HG02623 (cell line): ENCODE results near the gene SPEM2.

Experiments used
- ATAC-seq: cut with Tn5 transposase; IDR thresholded peaks from one replicate; pipeline ENCODE4 v1.9.1; 2021; ENCODE audit warnings: moderate library complexity; ENCODE audit not compliant: unreplicated experiment

Gene SPEM2

DNA sequence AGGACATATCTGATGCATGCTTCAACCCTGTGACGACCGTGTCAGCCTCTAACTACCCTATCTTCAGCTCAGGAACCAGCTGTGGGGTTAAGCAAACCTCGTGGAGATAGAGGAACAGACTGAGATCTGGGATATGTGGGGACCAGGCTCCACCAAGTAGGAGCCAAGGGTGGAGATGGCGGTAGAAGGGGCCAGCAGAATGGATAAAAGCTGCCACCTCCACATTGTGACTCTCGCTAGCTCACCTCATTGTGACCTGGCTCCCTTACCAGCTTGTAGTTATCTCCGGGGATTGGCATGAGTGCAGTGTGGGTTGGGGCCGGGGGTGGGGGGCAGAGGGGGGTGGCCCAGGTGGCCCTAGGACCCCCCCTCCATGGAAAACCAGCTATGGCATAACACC lies at the start of gene SPEM2:
Gene SPEM2 (plus strand): TSS at position 301 of the 400 bp plus-strand sequence. CDS start 73 bp downstream, at position 374.
- ATAC-seq, result no peak

DNA sequence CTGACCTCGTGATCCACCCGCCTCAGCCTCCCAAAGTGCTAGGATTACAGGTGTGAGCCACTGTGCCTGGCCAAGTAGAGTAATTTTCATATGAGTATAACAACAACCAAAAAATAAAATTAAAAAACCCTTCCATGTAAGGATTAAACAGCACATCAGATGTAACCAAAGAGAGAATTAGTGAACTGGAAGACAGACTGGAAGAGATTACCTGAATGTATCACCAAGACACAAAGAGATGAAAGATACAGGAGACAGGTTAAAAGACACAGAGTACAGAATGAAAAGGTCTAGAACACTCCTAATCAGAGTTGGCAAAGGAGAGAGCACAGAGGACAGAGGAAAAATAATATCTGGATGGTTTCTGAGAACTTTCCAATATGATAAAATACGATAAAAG lies 46.3 kb upstream of the SPEM2 start:
- ATAC-seq, result no peak

DNA sequence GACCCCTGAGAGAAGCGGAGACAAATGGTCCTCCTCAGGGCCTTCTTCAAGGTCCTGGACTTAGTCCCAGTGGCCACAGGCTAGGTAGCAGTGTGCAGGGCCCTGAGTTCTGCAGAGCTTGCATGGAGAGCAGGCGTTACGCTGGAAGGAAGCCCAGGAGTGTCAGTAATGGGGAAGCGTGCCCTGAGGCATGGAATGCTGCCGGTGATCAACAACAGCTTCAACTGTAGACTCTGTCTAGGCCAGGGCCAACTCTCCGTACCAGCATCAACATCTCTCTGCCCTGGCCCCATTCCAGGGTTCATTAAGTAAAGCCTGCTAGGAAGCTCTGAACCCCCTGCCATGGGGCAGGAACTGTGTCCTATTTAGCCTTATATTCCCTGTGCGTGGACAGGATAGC lies 45.1 kb upstream of the SPEM2 start:
- ATAC-seq, result no peak

DNA sequence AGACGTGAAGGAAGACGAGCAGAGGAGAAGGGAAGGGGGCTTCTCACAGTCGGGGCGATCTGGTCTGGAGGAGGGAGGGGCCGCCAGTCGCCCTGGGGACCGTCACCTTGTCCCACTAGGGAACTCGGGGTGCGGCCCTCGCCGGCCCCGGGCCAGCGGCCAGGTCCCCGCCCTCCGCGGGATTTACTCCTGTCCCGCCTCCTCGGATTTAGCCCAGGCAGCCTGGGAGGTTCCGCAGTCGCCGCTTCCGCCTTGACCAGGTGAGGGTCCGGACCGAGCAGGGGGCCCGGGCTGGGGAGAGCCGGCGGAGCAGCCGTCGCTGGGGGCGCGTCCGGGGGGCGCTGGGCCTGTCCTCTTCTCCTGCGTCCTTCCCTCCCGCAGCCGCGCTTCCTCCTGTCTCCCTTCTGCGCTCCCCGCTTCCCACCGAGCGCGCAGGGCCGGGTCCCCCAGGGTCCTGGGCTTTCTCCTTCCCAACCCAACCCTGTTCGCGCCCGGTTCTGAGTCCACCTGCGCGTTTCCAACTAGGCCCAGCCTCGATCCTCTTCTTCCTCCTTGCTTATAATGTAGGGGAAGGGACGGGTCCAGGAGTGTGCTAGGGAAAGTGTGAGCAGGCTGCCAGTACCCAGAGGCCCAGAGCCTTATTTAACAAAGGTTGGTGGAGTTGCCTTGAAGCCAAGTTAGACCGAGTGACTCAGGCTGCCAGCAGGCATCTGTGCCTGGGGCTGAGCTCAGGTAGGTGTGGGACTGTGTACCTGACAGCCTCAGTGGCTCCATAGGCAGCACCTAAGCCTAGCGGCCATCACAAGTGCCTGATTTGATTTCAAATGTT lies 44.3 kb upstream of the SPEM2 start, which contains the start of gene TNK1:
Gene TNK1 (plus strand): TSS at position 235 of the 829 bp plus-strand sequence. CDS start 1,838 bp downstream, outside the sequence.
- ATAC-seq, result no peak

DNA sequence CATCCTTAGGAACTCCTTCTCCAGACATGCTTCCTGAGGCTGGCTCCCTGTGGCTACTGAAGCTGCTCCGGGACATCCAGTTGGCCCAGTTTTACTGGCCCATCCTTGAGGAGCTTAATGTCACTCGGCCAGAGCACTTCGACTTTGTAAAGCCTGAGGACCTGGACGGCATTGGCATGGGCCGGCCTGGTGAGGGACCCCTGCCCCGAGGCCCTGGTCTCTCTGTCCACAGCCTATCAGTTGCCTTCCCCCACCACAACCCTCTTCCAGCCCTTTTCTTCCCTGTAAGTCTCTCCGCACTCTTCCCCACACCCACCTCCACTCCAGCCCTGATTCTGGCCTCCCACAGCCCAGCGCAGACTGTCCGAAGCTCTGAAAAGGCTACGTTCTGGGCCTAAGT lies 42.5 kb upstream of the SPEM2 start:
- no peak for ATAC-seq

DNA sequence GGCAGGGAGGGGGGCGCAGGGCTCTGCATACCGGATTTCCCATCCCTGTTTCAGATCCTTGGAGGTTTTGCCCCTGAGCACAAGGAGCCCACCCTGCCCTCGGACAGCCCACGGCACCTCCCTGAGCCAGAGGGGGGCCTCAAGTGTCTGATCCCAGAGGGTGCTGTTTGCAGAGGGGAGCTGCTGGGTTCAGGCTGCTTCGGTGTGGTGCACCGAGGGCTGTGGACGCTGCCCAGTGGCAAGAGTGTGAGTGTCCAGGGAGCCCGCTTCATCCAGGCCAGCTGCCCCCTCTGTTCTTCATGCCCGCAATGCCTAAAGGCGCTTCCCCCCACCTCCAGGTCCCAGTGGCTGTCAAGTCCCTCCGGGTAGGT lies 42.1 kb upstream of the SPEM2 start:
- no peak for ATAC-seq

DNA sequence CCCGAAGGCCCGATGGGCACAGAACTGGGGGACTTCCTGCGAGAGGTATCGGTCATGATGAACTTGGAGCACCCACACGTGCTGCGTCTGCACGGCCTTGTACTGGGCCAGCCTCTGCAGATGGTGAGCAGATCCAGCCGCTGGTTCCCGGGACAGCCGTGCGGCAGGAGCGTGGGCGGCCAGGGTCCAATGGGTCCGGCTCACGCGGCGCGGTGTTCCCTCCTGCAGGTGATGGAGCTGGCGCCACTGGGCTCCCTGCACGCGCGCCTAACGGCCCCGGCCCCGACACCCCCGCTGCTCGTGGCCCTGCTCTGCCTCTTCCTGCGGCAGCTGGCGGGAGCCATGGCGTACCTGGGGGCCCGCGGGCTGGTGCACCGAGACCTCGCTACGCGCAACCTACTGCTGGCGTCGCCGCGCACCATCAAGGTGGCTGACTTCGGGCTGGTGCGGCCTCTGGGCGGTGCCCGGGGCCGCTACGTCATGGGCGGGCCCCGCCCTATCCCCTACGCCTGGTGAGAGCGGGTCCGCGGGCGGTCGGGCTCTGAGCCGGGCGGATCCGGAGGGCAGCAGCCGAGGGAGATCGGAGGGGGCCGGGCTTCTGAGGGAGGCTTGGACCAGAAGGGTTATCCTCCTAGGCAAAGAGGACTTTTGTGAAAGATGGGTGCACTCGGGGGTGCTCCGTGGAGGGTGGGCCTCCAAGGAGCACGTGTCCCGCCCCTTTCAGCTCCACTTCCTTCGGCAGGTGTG lies 41.5 kb upstream of the SPEM2 start:
- ATAC-seq, result peak; percentile 70

DNA sequence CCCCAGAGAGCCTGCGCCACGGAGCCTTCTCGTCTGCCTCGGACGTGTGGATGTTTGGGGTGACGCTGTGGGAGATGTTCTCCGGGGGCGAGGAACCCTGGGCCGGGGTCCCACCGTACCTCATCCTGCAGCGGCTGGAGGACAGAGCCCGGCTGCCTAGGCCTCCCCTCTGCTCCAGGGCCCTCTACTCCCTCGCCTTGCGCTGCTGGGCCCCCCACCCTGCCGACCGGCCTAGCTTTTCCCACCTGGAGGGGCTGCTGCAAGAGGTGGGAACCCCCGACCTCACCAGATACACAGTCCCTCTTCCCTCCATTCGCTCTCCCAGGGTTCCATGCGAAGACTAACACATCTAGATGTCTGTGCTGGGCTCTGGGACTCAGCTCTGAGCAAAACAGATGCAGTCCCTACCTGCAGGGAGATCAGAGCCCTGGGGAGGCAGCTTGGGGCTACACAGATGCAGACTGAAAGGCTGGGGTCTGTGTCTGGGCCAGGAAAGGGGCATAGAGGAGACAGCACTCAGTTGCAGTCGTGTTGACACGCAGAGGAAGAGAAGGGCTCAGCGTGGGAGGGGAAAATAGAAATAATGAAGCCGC lies 40.8 kb upstream of the SPEM2 start:
- ATAC-seq, result no peak

DNA sequence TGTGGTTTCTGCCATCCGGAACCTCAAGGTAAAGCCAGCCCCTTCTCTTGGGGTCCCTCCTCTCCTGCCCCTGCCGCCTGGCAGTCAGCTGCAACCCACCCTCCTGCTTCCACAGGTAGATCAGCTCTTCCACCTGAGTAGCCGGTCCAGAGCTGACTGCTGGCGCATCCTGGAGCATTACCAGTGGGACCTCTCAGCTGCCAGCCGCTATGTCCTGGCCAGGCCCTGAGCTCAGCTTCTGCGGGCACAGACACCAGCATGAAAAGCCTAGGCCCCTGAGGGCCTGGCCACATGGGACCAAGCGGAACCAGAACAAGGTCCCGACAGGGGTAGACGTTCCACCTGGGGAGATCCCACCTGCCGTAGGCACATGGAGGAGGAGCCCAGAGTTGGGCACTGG lies 36.6 kb upstream of the SPEM2 start:
- ATAC-seq, result no peak

DNA sequence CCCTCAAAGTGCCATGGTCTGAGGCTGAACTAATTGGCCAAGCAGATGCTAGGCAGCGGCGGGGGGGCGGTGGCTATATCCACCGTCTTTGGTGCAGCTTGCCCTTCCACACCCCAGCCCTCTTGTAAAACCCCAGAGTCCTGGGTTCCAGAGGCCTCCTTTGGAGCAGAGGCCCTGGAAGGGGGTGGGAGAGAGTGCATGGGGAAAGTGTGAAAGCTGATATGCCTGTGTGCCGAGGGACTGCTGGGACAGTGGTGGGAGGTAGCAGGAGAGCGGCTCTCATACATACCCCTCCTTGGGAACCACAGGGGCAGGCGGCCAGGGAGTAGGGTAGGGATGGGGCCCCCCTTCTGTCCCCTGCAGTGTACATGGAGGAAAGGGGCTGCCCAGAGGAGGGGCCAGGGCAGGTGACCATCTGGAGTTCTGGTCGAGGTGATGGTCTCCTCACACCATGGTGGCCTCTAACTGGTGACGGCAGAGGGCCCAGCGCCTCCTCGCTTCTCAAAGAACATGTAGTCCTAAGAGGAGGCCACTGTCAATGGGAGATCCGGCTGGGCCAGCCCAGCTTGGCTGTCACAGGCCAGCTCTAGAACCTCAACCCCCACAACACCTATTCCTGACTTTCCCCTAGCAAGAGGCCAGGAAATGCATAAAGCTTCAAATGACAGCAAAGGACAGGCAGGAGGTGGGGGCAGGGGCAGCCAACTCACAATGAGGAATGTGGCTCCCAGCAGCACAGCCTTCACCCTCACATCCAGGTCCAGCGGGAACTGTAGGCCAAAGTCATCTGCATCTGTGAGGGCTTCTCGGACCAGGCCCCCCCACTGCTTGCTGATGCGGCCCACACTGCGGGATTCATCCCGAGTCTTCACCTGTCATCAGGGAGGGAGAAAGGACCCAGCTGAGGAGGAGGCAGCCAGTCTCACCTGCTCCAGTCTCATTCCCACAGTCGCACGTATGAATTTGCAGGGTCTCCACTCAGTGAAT lies 35.2 kb upstream of the SPEM2 start:
- ATAC-seq, result no peak

DNA sequence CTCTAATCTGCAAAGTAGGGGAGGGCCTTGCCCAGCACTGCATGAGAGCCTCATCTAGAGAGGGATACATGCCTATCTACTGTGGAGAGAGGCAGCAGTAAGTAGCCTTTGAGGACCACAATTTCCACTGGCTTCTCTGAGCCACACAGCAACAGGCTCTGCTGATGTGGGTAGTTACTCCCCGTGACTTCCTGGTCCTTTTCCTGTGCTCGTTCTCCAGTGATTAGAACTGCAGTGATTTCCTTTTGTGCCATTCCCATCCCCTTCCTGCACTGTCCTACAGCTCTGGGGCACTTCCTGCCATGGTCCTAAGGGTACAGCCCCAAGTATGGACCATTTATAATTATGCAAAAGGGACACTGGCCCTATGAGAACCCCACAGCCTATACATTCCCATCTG lies 34.1 kb upstream of the SPEM2 start:
- ATAC-seq, result no peak

DNA sequence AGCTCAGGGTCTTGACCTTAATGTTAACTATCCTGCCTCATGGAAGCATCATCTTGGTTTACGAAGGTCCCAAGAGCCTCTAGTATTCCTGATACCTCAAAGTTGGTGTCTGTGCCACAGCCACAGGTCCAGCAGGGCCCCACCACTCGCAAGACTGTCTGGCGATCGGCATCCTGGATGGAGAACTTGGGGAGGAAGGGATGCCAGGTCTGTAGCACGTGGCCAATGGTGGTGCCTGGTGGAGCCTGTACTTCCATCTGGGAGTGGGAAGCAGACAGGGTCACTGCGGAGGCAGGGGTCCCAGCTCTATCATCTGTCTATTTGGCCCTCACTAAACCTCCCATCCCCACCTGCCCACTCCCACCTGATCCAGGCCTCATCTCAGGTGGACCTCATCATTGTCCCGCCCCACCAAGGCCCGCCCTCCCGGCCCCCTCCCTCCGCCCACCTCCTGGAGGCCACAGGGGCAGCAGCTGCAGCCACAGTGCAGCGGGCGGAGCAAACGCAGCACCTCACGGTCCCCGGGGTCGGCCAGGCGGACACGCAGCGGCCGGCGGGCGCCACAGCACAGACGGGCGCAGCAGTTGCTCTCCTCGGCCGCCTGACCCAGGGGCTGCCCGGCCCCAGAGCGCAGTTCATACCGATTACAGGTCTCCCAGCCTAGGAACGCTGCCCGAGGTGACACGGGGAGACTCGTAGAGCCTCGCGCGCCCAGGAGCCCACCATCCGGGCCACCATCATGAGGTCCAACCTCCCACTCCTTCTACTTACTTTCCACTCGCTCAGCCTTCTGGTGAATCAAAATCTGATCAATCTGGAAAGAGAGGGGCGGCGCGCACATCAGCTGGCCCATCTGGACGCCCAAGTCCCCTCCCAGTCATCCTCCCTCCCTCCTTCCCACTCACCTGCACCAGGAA lies 32.5 kb upstream of the SPEM2 start:
- ATAC-seq, result no peak

DNA sequence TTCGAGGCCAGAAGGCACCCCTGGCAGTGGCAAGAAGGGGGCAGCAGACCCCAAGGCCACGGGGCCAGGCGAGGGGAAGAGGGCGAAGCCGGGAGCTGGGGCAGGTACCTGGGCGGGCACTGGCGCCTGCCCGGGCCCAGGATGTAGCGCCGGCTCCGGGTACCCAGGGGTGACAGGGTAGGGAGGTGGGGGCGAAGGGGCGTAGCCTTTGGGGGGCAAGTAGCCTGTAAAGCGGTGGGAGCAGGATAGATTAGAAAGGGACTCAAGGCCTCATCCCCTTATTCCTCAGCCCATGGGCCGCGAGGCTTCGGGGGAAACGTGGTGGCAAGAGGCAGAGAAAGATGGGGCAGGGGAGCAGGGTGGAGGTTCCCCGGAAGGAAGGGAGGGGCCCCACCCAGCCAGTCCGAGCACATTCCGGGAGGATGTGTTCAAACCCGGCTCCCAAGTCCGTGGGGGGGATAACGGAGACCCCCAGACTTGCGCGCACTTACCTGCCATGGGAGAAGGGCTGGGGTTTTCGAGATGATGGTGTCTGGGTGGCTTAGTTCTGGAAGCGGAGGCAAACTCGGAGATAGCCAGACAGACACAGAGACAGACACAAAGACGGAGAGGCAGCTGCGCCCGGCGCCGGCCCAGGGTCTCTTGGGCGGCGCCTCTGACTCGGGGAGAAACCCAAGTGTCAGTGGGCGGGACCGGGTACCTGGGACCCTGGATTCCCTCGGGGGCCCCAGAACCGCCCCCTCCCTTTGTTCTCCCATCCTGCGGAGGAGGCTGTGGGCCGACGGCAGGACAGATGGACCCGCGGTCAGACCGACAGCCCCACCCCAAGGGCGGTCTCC lies 31.6 kb upstream of the SPEM2 start:
- ATAC-seq, result peak; percentile 43

DNA sequence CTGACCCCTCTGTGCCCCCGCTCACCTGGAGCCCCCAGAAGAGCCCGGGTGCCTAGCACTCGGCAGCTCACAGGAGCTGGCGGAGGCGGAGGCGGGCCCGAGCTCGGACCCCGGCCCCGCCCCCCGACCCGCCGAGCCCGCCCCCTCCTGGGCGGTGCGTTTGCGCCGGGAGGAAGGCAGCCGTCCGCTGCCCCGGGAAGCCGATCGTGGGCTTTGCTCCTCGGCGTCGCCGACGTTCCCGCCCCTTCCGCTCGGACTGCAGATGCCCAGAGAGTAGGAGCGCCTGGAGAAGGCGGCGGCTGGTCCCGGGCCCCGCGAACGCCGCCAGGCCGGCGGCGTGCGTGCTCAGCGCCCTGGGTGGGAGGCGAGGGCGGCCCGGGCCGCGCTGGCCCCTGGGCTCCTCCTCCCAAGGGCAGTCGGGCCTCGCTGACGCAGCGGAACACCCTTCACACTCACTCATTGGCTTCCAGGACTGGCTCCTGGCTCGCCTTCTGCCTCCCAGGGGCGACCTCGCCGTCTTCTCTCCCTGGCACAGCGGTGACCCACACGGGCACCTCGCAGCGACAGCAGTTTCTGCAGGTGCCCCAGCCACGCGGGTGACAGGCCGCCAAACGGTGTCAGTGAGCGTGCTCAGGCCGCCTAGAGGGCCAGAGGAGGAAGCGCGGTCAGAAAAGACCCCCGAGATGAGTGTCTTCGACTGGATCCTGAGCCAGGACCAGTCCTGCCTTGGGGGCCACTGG lies 30.8 kb upstream of the SPEM2 start, which contains the start of gene PLSCR3:
Gene PLSCR3 (minus strand): TSS at position 74 of the 740 bp plus-strand sequence. CDS start 415 bp downstream, outside the sequence.
- peak; percentile 58 for ATAC-seq

DNA sequence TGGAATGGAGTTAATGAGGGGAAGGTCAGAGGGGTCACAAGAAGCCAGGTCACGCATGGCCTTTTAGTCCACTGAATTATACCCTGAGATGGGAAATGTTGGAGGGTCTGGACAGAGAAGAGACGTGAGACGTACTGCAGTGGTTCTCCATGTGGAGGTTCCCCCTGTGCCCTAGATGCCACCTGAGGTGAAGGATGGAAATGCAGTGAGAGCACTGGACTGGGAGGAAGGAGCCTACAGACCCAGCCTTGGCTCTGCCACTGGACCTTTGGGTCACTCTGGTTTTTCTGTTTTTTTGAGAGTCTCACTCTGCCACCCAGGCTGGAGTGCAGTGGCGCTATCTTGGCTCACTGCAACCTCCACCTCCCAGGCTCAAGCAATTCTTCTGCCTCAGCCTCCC lies 29.3 kb upstream of the SPEM2 start:
- ATAC-seq, result no peak

DNA sequence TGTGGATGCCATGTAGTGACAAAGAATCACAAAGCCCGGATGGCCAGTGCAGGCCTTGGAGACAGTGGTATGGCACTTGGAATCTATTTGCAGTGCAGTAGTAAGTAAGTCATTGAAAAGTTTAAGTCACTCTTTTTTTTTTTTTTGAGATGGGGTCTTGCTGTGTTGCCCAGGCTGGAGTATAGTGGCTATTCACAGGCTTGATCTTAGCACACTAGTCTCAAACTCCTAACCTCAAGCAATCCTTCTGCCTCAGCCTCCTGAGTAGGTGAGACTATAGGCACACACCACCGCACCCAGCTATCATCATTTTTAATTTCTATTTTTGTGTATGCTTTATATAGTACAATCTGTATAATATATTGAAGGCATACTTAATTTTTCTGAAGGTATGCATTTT lies 26.8 kb upstream of the SPEM2 start:
- ATAC-seq, result no peak

DNA sequence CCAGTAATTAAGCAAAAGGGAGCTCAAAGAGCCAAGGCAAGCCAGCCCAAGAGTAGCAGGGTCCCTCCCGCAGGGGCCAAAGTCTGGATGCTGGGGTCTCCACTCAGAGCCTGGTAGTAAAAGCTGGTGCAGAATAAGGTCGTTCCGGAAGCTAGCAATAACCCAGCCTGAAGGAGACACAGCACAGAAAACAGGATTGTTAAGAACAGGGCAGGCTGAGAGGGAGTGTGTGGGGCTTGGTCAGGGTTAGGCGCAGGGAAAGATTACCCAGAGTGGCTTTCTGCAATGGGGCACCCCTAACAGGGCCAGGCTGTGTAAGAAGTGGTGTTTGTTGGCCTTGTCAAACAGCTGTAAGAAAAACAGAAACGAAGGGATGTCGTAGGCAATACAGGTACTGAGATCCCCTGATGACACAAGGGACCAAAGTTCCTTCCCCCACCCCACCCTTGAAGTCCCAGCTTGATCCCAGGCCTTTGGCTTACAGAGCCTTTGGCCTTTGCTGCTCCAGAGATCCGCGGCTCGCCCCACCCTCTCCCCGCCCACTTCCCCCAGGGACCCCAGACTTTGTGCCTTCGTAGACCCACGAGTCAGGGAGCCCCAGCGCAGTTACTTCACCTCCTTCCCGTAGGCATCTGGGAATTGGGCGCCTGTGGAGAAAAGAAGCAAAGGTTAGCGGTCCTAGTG lies 22.2 kb upstream of the SPEM2 start:
- ATAC-seq, result no peak

DNA sequence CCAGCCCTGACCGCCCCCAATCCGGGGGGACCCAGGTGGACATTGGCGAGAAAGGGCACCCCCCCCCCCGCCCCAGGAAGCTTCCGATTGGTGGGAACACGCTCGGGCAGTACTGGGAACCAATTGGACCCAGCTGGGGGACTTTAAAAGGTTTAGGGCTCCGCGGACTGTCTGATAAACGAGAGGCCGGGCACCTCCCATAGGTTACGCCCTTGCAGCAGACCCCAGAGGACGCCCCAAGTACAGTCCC lies 21.8 kb upstream of the SPEM2 start:
- ATAC-seq, result no peak
